NCI-H1092 treated with DMSO at 0.1 percent for 48 hours (cell line): ENCODE results near the gene PRR20G.
A peak's percentile ranks its signal among the peaks of the same experiment; 100 is the strongest.
"Not testable (repeated sequence)": the region's sequence is repeated elsewhere in the genome, so short reads cannot be mapped to it uniquely, and the experiment has no call there.

ENCODE experiments used
- DNase-seq: peaks from one replicate; lab custom pipeline; 2025; lab: John Stamatoyannopoulos, UW

Gene PRR20G

DNA sequence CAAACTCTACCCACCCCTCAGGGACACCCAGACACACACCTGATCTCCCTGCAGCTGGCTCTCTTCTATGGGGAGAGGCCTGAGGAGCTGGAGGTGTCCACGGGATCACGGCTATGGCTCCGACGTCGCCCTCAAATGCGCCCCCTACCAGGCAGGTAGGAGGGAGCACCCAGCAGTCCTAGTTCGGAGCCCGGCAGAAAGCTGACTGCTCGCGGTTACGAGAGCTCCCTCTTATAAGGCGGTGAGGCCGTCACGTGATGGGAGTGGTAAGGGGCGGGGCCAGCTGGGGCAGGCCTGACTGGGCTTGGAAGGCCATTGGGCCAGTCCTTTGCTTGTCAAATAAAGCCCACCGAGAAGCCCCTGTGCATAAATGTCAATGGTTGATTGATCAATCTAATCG is at the start of gene PRR20G:
TSS of gene PRR20G (minus strand) at position 207 of the 400 bp plus-strand sequence. CDS start 681 bp downstream, outside the sequence.
- DNase-seq = no peak

DNA sequence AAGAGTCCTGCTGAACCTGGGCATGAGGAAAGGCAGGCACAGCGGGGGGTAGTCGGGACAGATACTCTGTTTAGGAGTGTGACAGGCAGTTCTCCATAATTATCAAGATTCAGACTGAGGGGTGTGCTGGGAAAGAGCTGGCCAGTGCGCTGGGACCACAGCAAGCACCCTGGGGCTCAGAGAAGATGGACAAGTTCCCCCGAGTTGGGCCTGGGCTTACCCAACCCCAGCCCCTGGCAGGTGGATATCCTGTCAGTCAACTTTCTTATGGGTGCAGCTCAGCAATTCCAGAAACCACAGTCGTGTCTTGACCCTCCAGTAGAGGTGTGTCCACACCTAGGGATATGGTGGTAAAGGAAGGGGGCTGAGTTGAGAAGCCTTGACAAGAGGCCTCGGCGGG is 49.2 kb upstream of the PRR20G start:
- no peak for DNase-seq

DNA sequence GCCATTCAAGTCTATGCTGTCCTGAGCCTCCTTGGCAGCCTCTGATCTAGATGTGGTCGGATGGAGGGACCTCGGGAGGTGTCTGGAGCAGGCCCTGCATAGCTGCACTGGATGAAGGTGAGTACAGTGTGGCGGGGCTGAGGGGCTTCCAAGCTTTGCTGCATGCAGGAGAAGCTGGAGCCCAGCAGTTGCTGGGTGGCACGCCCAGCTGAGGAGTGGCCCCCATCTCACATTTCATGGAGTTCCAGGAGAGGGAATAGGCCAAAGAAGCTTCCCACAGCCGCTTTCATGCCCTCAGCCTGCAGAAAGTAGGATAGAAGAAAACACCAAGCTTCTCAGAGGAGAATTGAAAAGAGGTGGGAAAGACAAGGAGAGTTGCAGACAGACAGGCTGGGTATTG is 48.3 kb upstream of the PRR20G start:
- DNase-seq = no peak

- DNase-seq = no peak
Measured at GRCh38 chr3:127330385-127330784, 42.5 kb upstream of the PRR20G start.

DNA sequence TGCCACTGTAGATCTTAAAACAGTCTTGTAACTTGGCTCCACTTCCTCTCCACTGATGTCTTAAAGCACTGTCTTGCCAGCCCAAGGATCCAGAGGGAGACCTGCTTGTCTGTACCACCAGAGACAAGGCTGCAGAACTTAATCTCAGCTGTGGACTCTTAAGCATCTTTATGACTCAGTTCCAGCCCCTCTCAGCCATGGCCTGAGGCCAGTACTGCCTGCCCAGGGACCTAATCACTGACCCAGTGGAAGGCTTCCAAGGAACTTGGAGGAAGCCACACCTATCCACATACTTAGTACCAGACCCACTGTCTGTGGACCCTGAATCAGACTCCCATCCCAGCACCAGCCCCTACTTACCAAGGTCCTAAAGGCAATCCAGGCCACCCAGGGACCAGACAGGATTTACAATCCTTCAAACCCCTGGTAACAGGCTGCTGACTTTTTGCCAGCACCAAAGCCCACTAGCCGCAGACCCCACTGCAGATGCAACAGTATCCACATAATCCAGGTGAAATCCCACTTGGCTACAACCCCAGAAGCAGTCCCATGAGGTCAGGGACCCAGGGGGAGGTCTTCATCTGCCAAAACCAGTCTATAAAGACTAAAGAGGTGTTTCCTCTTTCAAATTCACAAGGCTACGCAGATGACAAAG is 41.9 kb upstream of the PRR20G start:
- DNase-seq = no peak

DNA sequence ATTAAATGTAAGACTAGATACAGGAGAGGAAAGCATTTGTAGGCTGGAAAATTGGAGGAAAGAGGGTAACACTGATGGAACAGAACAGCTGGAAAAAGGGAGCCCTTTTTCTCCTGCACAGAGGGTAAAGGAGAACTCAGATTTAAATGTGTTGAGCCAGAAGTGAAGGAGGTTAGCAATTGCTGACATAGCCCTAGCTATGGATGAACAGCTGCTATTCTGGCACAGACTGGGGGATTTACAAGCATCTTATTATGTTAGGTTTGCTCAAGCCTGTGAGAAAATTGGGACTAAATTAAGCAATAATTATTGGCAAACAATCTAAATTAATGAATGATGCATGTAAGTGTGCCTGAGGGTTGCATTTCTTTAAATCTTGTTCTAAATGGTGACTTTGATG is 40.6 kb upstream of the PRR20G start:
- DNase-seq = peak; percentile 20

GRCh38 chr3:127326341-127326740 is 38.5 kb upstream of the PRR20G start:
- DNase-seq = no peak

GRCh38 chr3:127325629-127325961 is 37.7 kb upstream of the PRR20G start:
- no peak for DNase-seq

- DNase-seq = no peak
Measured at GRCh38 chr3:127324913-127325628, 37.2 kb upstream of the PRR20G start.

GRCh38 chr3:127324076-127324475 is 36.2 kb upstream of the PRR20G start:
- DNase-seq = no peak

DNA sequence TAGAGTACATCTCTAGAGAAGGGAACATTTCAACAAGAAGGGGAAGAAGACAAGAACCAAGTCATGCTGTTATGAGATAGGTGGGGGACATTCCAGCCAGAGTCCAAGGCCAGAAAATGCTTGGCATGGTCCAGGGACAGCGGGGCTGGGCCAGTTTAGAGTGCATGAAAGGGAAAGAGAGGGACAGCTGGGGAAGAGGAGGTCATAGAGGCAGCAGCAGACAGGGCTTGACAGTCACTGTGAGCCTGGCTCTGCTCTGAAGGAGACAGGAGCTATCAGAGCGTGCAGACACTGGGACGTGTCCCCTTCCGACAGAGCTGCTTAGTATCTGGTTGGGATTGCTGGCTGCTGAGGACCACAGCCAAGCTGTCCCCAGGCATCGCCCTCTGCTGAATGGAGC is 35.7 kb upstream of the PRR20G start:
- DNase-seq = no peak

GRCh38 chr3:127321371-127321770 is 33.5 kb upstream of the PRR20G start:
- DNase-seq = no peak

DNA sequence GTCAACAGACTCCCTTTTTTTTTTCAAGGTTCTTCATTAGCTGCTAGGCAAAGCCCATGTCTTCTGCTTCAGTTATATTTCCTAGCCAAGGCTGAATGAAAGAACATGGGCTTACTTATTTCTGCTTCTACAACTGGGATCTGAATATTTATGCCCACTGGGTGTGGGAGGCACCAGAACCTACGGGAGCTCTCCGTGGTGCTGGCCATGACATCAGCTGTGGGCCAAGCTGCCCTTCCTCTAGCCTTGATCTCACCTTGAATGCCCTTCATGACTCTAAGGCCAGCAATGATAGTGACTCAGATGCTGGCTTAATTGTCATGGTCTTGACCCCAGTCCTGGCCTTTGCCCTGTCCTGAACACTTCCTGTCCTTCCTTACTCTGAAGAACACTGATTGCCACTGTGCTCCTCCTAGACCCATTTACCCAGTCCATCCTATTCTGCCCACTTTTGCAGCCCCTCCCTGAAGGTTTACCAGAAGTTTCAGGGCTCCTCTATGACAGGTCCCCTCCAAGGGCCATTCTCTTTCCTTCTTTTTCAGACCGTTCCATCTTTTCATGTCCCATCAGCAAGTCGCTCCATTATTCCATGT is 32.8 kb upstream of the PRR20G start:
- DNase-seq = no peak

GRCh38 chr3:127316685-127317084 is 28.8 kb upstream of the PRR20G start:
- DNase-seq = no peak

GRCh38 chr3:127312818-127313217 is 25.0 kb upstream of the PRR20G start:
- no peak for DNase-seq

DNA sequence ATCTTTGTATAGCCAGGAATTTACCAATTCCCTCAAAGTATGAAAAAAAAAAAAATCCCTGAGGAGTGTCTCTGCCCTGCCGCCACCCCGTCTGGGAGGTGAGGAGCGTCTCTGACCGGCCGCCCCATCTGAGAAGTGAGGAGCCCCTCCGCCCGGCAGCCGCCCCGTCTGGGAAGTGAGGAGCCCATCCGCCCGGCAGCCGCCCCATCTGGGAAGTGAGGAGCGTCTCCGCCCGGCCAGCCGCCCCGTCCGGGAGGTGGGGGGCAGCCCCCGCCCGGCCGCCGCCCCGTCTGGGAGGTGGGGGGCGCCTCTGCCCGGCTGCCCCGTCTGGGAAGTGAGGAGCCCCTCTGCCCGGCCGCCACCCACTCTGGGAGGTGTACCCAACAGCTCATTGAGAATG is 21.0 kb upstream of the PRR20G start:
- not testable (repeated sequence) for DNase-seq

- no peak for DNase-seq
Measured at GRCh38 chr3:127307916-127308315, 20.1 kb upstream of the PRR20G start.

DNA sequence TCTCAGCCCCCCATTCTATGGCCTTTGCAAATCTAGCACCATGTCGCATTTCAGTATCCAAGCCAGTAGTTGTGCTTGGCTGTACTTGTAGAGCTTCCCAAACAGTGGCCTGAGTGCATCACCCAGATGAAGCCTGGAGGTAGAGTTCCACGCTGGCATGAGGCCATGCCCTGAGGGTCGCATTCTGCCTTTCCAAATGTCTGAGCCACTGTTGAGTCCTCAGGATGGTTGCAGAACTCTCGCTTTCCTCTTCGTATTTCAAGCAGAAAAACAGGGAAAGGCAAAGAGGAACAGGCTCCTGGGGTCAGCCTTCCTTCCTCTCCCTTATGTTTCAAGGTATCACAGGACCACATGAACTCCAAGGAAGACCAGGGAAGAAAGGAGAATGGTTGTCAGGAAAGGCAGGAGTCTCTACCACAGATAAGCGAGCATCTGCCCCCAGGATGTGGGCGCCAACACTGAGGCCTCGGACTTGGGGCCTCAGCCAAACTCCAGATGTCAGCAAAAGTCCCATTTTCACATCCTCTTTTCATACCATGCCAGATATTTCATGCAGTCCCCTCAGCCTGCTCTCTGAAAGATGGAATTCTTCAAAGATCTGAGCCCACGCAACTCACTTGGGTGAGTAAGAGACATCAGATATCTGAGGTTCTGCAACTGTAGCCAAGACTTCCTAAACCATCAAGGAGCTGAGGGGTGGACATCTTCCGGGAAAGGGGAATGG is 19.4 kb upstream of the PRR20G start:
- DNase-seq = no peak

DNA sequence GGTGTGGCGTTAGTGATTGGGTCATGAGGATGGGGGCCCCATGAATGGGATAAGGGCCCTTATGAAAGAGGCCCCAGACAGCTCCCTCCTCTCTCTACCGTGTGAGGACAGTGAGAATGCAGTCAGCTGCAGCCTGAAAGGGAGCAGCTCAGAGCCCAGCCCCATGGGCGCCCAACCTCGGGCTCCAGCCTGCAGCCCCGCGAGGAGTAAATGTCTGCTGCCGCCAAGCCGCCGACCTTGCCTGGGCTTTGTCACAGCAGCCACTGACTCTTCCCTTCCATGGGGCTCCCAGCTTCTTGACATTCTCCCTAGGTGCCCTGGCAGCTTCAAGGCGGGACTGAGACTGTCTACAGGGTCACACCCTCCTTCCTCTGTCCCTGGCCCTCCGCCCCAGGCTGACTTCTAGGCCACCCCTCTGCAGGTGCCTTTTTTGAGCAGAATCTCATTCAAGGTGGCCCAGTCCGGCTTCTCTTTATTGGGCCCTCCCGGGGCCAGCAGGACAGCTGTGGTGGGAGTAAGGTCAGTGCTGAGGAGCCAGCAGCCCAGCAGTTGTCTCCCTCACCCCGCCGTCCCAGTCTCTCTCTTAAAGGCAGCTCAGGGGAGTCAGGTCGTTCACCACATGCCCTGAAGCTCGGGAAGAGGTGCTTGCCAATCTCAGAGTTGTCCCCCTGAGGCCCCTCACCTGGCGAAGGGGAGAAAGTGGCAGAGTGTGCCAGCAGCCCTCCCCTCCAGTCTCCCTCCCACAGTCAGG is 18.7 kb upstream of the PRR20G start:
- no peak for DNase-seq

GRCh38 chr3:127305499-127306060 is 17.7 kb upstream of the PRR20G start:
- no peak for DNase-seq

DNA sequence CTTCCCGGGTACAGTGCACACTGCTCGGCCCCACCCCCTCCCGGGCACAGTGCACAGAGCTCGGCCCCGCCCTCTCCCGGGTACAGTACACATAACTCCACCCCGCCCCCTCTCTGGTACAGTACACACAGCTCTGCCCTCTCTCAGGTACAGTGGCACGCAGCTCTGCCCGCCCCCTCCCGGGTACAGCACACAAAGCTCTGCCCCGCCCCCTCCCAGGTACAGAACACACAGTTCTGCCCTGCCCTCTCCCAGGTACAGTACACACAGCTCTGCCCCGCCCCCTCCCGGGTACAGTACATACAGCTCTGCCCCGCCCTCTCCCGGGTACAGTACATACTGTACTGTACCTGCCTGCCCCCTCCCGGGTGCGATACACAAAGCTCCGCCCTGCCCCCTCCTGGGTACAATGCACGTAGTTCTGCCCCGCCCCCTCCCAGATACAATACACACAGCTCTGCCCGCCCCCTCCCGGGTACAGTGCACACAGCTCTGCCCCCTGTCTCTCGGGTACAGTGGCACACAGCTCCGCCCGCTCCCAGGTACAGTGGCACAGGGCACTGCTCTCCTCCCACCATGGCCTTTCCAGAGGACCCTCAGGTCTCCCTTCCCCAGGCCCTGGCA is 16.4 kb upstream of the PRR20G start:
- peak; percentile 88 for DNase-seq
